Epithelial cell of proximal tubule (primary cell): ENCODE measurements around the gene GP1BB. TPM values are rescaled to one million over a fixed set of nuclear protein-coding genes. Genes with fewer than 3 reads are reported as not detected.

Experiments used
- DNase-seq: peaks from one replicate; pipeline ENCODE4 v3.0.0-alpha.2; 2011; ENCODE audit warnings: low read depth
- H3K4me3 ChIP-seq: 2 replicates; pipeline ENCODE4 v1.5.1; 2011; ENCODE audit warnings: low read depth, mild to moderate bottlenecking, low read length
- total RNA-seq: library from RNA; depleted of rRNA; stranded (reverse); fragments of >200 nt; gene quantifications from 2 replicates; pipeline ENCODE4 v1.2.3, GENCODE V29; 2015
- TF ChIP-seq, protein P1 (sequence below): conservative IDR thresholded peaks from 2 replicates; pipeline ENCODE4 v1.5.1; 2012; ENCODE audit warnings: low read depth, mild to moderate bottlenecking, low read length

The GP1BB gene
- total RNA-seq, 1 donor from 2014 or later: 0.81 TPM

- no peak overlapping the region for H3K4me3 ChIP-seq
- DNase-seq: no peak
- TF ChIP-seq, protein P1, sequence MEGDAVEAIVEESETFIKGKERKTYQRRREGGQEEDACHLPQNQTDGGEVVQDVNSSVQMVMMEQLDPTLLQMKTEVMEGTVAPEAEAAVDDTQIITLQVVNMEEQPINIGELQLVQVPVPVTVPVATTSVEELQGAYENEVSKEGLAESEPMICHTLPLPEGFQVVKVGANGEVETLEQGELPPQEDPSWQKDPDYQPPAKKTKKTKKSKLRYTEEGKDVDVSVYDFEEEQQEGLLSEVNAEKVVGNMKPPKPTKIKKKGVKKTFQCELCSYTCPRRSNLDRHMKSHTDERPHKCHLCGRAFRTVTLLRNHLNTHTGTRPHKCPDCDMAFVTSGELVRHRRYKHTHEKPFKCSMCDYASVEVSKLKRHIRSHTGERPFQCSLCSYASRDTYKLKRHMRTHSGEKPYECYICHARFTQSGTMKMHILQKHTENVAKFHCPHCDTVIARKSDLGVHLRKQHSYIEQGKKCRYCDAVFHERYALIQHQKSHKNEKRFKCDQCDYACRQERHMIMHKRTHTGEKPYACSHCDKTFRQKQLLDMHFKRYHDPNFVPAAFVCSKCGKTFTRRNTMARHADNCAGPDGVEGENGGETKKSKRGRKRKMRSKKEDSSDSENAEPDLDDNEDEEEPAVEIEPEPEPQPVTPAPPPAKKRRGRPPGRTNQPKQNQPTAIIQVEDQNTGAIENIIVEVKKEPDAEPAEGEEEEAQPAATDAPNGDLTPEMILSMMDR: no peak
These were observed 26.5 kb downstream of the GP1BB start for GRCh38 chr22:19749876-19750275.

DNA sequence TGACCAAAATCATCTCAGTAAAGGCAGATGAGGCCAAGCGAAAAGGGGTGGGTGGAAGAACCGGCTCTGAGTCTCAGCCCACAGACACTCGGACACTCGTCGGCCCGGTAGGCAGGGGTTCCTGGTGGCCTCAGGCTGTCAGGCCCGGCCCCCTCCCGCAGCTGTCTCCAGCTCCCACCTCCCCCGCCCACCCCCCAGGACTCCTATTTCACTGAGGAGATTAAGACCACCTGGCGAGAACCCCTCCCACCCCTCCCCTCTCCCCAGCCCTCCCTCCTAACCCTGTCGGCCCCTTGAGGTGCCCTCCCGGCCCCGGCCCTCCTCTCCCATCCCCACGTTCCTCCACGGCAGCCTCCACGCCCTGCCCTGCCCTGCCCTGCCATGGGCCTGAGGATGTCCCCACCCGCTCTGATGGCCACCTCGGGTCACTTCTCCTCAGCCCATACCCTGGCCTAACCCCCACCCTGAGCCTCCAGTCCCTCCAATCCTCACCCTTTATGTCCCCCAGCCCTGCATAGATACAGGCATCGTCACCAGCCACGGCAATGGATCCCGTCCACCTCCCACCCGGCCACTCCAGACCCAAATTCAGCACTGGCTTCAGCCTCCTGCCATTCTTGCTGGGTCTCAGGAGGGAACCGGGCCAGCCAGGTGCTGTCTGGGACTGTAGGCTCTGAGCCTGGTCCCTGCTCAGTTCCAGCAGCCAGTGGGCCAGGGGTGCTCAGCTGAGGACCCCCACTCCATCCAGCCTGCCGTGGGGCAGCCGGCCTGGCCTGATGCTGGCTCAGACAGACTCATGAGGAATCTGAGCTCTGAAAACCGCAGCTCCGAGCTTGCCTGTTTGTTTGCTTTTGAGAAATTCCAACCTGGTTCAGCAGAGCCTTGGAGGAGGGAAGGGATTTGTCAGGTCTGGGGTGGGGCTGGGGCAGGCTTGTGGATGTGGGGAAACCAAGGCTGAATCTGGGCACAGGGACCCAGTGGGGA is 27.5 kb downstream of the GP1BB start:
- no peak for DNase-seq
- H3K4me3 ChIP-seq: no peak overlapping the region
- TF ChIP-seq, protein P1: no peak

- H3K4me3 ChIP-seq: no peak overlapping the region
- TF ChIP-seq, protein P1: no peak
- DNase-seq: no peak
These were observed 28.3 kb downstream of the GP1BB start for GRCh38 chr22:19751497-19752245.

DNA sequence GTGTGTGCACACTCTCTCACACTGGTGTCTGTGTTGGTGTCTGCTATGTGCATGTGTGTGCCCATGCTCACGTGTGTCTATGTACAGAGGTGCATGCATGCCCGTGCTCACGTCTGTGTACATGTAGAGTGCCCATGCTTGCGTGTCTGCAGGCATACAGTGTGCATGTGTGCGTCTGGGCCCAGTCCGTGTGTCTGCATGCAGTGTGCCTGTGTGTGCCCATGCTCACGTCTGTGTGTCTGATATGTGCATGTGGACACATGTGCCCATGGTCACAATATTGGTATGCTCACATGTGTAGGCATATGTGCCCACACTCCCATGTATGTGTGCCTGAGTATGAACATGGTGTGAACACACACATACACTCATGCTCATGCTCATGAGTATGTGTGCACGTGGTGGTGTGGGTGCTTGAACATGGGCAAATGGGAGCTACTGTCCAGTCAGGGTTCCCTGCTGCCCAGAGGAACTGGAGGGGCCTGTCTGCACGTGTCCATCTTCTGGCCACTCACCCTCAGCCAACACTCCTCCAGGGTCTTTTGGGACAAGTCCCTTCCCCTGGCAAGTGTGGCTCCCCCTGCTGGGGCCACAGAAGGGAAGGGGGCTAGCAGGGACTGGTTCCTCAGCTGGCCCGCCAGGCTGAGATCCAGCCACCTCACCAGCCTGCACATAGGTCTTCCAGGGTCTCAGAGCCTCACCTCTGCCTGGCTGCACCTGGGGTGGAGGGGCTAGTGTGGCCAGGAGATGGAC is 29.9 kb downstream of the GP1BB start:
- TF ChIP-seq, protein P1: no peak

DNA sequence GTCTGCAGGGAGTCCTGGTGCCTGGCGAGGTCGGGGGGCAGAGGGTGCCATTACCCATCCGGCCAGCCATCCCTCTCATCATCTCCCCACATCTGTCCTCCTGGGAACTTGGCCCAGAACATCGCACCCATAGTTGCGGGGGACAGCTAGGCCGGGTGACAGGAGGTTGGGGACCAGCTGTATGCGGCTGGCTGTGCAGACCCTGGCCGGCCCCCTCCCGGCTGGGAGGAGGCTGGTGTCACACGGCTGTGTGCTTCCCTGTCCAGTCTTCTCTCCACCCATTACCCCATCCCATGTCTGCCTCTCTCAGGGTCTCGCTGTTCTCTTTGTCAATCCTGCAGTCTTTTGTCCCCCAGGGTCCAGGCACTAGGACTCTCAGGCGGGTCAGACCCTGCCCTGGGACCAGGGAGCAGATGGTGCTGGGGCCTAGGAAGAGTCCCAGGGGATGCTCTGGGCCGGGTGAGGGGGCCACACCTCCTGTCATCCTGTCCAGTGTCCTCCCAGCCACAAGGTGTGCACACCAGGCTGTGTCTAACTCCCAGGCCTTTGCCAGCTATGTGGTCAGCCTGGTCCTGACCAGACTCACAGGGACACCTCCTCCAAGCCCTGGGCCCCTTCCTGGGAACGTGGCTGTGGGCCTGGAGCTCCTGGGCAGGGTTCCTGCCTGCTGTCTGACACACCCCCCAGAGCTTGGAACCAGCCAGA is 30.8 kb downstream of the GP1BB start:
- TF ChIP-seq, protein P1: no peak
- H3K4me3 ChIP-seq: no peak overlapping the region
- DNase-seq: no peak

More for the DNA sequence above, 29.9 kb downstream of the GP1BB start:
- H3K4me3 ChIP-seq: no peak overlapping the region
- no peak for DNase-seq

DNA sequence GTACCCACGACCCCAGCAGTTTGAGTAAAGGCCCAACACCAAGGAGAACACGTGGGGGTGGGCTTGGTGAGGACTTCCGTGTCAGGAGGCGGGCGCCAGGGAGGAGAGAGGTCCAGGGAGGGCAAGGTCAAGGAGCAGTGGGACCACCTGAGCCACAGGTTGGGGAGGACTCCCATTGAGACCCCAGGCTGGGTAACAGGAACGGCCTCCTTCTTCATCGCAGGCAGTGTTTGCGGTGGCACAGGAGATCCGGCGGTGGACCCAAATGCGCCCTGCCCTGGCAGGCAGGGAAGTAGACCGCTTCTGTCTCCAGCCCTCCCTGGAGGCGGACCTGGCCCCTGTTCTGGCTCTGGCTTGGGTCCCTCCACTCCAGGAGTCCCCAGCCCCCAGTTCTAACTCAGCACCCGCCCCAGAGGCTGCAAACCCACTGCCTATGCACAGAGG is 31.4 kb downstream of the GP1BB start:
- TF ChIP-seq, protein P1: no peak
- no peak for DNase-seq
- no peak overlapping the region for H3K4me3 ChIP-seq
